ENCODE measurements around the gene ROMO1. TPM values are rescaled to one million over a fixed set of nuclear protein-coding genes. Genes with fewer than 3 reads are reported as not detected.

Gene ROMO1
- total RNA-seq, 1 experiment from 2014 or later, result 207 TPM

GRCh38 chr20:35719717-35720116 is 20.5 kb downstream of the ROMO1 start:
- Mint-ChIP-seq H3K9me3 (no peaks in the 10 kb centered on the region), H3K36me3 (ENCODE audit: insufficient read depth in 1 of 3, low read depth in 3 of 3) (peaks cover 58 to 96% (median 95%) of the 10 kb centered on the region in 3 experiments), H3K27ac (no peak overlapping the region), H3K4me1 (no peaks in the 10 kb centered on the region), H3K4me3 (no peak overlapping the region), H3K27me3 (ENCODE audit: low read depth) (no peaks in the 10 kb centered on the region)
- Histone ChIP-seq H2BK20ac (ENCODE audit: low read depth, low read length, poor library complexity, severe bottlenecking) (no peak overlapping the region), H3K23me2 (ENCODE audit: insufficient read length, low read depth, low read length, poor library complexity, severe bottlenecking) (no peaks in the 10 kb centered on the region), H3K4ac (ENCODE audit: low read depth, low read length) (no peak overlapping the region), H3K79me2 (ENCODE audit: insufficient read depth, low read length) (peaks cover 2% of the 10 kb centered on the region; the same call in 1 of the 2 replicates), H4K5ac (ENCODE audit: insufficient read length, low read depth, low read length) (no peak overlapping the region), H3K23ac (ENCODE audit: insufficient read length, low read depth, low read length) (no peak overlapping the region), H4K8ac (replicated peaks; ENCODE audit: insufficient read length, low read depth, low read length) (no peak overlapping the region), H3K14ac (ENCODE audit: insufficient read depth, low read length) (no peak overlapping the region), H3K79me1 (ENCODE audit: insufficient read depth, low read depth, low read length, poor library complexity, severe bottlenecking) (peaks cover 5% of the 10 kb centered on the region), H3K56ac (ENCODE audit: insufficient read length, low read depth, low read length) (no peak overlapping the region), H2BK5ac (ENCODE audit: insufficient read length, low read length) (no peak overlapping the region), H3K27me3 (ENCODE audit: insufficient read depth, low read length) (no peaks in the 10 kb centered on the region), H2AFZ (ENCODE audit: low read length) (no peak overlapping the region), H3K9me3 (ENCODE audit: control insufficient read depth, low read depth, low read length) (no peaks in the 10 kb centered on the region), H3K27ac (ENCODE audit: insufficient read length, low read depth, low read length) (no peak overlapping the region), H3K9ac (ENCODE audit: extremely low read depth, insufficient read length, low read length) (no peak overlapping the region), H3K18ac (ENCODE audit: insufficient read length, low read depth, low read length) (no peak overlapping the region), H3T11ph (ENCODE audit: low read length) (no peak overlapping the region), H2BK120ac (ENCODE audit: low read depth, low read length, poor library complexity, severe bottlenecking) (no peak overlapping the region), H2AK5ac (ENCODE audit: insufficient read length, low read length) (no peak overlapping the region), H3K4me1 (ENCODE audit: insufficient read depth, low read length) (no peaks in the 10 kb centered on the region), H2BK15ac (ENCODE audit: low read depth, low read length) (no peak overlapping the region), H2BK12ac (ENCODE audit: insufficient read length, low read depth, low read length) (no peak overlapping the region), H4K20me1 (ENCODE audit: control insufficient read depth, insufficient read depth, insufficient read length) (no peaks in the 10 kb centered on the region), H4K91ac (ENCODE audit: insufficient read length, low read depth, low read length) (no peak overlapping the region), H3K4me2 (ENCODE audit: insufficient read depth, insufficient read length, low read length) (no peak overlapping the region)
- TF ChIP-seq, protein P1, sequence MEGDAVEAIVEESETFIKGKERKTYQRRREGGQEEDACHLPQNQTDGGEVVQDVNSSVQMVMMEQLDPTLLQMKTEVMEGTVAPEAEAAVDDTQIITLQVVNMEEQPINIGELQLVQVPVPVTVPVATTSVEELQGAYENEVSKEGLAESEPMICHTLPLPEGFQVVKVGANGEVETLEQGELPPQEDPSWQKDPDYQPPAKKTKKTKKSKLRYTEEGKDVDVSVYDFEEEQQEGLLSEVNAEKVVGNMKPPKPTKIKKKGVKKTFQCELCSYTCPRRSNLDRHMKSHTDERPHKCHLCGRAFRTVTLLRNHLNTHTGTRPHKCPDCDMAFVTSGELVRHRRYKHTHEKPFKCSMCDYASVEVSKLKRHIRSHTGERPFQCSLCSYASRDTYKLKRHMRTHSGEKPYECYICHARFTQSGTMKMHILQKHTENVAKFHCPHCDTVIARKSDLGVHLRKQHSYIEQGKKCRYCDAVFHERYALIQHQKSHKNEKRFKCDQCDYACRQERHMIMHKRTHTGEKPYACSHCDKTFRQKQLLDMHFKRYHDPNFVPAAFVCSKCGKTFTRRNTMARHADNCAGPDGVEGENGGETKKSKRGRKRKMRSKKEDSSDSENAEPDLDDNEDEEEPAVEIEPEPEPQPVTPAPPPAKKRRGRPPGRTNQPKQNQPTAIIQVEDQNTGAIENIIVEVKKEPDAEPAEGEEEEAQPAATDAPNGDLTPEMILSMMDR (conservative IDR thresholded peaks at IDR 0.05), result no peak
- DNase-seq, result no peak
- WGBS (ENCODE audit: extremely low coverage, insufficient read length, low lambda C conversion rate), result no CpG with 5 or more reads among the region's 8 CpGs

All from H9 (cell line).